Gastroesophageal sphincter (tissue), 4 donors: ENCODE measurements around the gene ZNF32. TPM values are rescaled to one million over a fixed set of nuclear protein-coding genes. Genes with fewer than 3 reads are reported as not detected.
"Not testable (repeated sequence)": the region's sequence is repeated elsewhere in the genome, so short reads cannot be mapped to it uniquely, and the experiment has no call there.

ENCODE experiments used
- ATAC-seq: fragments of 150-250 bp; one replicate; pipeline ENCODE4 v1.9.1; 2016; ENCODE audit warnings: mild to moderate bottlenecking, moderate library complexity
- H3K27ac ChIP-seq, 4 donors: fragments of 200-600 bp; sonication (generic) in 3 of 4; 1 replicate in 3 of 4; 2 replicates in 1 of 4; pipeline ENCODE4 v1.5.1; 2016 to 2019
- H3K27me3 ChIP-seq: fragments of 200-600 bp; sonication (generic); one replicate; pipeline ENCODE4 v1.5.1; 2019
- H3K36me3 ChIP-seq, 2 donors: fragments of 200-600 bp; sonication (generic); one replicate each; pipeline ENCODE4 v1.5.1; 2019; ENCODE audit warnings: control low read depth in 1 of 2
- H3K4me1 ChIP-seq, 3 donors: fragments of 200-600 bp; sonication (generic); 1 replicate in 2 of 3; 2 replicates in 1 of 3; pipeline ENCODE4 v1.5.1; 2016 to 2019; ENCODE audit warnings: control low read depth in 2 of 3
- H3K4me3 ChIP-seq, 2 donors: fragments of 200-600 bp; sonication (generic); one replicate each; pipeline ENCODE4 v1.5.1; 2019; ENCODE audit warnings: mild to moderate bottlenecking in 1 of 2, moderate library complexity in 1 of 2
- H3K9me3 ChIP-seq, 3 donors: fragments of 200-600 bp; sonication (generic); one replicate each; pipeline ENCODE4 v1.5.1; 2017 to 2019; ENCODE audit warnings: control low read depth in 2 of 3
- EP300 ChIP-seq: sonication (generic); formaldehyde crosslinking; IDR thresholded peaks from one replicate; pipeline ENCODE4 v1.6.1; 2017; ENCODE audit warnings: antibody characterized with exemption, mild to moderate bottlenecking
- POLR2A ChIP-seq, 2 donors: fragments of 450-650 bp; IDR thresholded peaks; one replicate each; pipeline ENCODE4 v1.6.1; 2017; ENCODE audit warnings: antibody characterized with exemption in 2 of 2, mild to moderate bottlenecking in 2 of 2, moderate library complexity in 1 of 2
- POLR2AphosphoS5 ChIP-seq: sonication (generic); formaldehyde crosslinking; IDR thresholded peaks from one replicate; pipeline ENCODE4 v1.6.1; 2017; ENCODE audit warnings: antibody characterized with exemption
- WGBS, 2 donors: methylation state at CpG; one replicate each; pipeline ENCODE4 v1.1.5; 2018; ENCODE audit warnings: low coverage in 1 of 2; 5-methylcytosine and 5-hydroxymethylcytosine counted together
- total RNA-seq, 4 donors: library from RNA; depleted of rRNA; stranded (reverse); fragments of >200 nt; gene quantifications; one replicate each; pipeline ENCODE4 v1.1.0, GENCODE V29; 2016
- TF ChIP-seq, protein P1 (sequence below), 4 experiments: fragments of 200-600 bp in 2 of 4; fragments of 450-650 bp in 2 of 4; sonication (generic) in 1 of 4; IDR thresholded peaks; one replicate each; pipeline ENCODE4 v1.5.1; 2017 to 2019; ENCODE audit warnings: antibody characterized with exemption in 4 of 4, mild to moderate bottlenecking in 2 of 4, moderate library complexity in 2 of 4

ZNF32 gene
- total RNA-seq, 4 donors from 2014 or later = 45.8 to 59.8 (median 53.8) TPM

DNA sequence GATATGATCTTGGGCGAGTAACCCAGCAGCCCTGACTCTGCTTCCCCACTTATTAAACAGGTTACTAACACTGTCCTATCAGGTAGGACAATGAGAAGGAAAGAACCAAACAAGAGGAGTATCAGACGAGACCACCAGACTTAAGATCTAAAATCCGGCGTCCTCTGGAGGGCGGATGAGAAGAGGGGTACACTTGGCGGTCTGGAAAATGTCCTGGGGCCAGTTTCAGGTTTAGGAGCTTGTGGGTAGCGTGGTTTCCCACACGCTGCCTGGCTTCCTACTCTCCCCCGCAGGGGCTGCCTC is 635 bp downstream of the ZNF32 start:
- peak overlapping the region; percentile 5 to 89 (median 84) for H3K27ac ChIP-seq
- peak overlapping the region; percentile 57 to 86 for H3K4me3 ChIP-seq
- H3K27me3 ChIP-seq = peaks cover 3% of the 10 kb centered on the region
- peaks cover 0 to 46% (median 6%) of the 10 kb centered on the region in 3 donors for H3K9me3 ChIP-seq
- 73 to 100% methylated on average over 1 to 4 of the region's 9 CpGs for WGBS, 2 donors
- H3K4me1 ChIP-seq = peaks cover 0 to 20% (median 0%) of the 10 kb centered on the region in 3 donors
- TF ChIP-seq POLR2AphosphoS5 (no peak), EP300 (no peak), POLR2A (IDR thresholded peaks at IDR 0.05) (no peak)
- TF ChIP-seq, protein P1, sequence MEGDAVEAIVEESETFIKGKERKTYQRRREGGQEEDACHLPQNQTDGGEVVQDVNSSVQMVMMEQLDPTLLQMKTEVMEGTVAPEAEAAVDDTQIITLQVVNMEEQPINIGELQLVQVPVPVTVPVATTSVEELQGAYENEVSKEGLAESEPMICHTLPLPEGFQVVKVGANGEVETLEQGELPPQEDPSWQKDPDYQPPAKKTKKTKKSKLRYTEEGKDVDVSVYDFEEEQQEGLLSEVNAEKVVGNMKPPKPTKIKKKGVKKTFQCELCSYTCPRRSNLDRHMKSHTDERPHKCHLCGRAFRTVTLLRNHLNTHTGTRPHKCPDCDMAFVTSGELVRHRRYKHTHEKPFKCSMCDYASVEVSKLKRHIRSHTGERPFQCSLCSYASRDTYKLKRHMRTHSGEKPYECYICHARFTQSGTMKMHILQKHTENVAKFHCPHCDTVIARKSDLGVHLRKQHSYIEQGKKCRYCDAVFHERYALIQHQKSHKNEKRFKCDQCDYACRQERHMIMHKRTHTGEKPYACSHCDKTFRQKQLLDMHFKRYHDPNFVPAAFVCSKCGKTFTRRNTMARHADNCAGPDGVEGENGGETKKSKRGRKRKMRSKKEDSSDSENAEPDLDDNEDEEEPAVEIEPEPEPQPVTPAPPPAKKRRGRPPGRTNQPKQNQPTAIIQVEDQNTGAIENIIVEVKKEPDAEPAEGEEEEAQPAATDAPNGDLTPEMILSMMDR (IDR thresholded peaks at IDR 0.05) = no peak
- H3K36me3 ChIP-seq = peaks cover 16 to 39% of the 10 kb centered on the region in 2 donors
- no peak for ATAC-seq

DNA sequence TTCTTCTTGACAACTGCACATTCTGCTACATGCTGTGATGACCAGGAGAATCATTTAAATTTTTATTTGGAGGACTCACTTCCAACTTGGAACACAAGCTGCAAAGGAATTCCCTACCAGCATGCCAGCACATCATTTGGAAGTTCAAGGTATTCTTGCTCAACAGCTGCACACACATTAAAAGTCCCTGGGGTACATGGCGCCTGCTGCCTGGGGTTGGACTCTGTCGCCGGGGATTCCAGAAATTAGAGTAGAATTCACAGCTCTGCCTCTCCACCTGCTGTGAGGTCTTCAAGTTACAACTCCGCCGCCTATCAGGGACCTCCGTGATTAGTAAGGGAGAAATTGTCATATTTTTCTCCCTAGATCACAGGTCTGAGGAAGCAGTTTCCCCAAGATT is 1.1 kb downstream of the ZNF32 start:
- 95% methylated on average over 6 of the region's 6 CpGs; no CpG with 5 or more reads in 1 of the 2 donors for WGBS, 2 donors

DNA sequence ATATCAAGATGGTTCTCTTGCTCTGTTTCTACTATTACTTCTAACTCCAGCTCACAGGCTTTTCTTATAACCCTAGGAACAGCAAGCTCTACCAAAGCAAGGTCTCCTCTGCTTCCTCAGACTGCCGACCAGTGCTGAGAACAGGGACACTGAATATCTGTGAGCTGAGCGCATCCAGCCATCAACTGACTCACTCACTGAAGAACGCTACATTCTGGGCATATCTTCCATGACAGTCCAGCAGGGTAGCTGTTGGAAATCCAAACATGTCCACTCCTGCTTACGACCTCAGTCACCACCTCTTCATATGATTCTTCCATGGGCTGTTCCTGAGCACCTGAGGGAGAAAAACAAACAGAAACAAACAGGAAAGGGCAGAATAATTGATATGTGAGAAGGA is 2.8 kb downstream of the ZNF32 start:
- peaks cover 0 to 68% (median 6%) of the 10 kb centered on the region in 3 donors for H3K9me3 ChIP-seq

More for the DNA sequence above, 1.1 kb downstream of the ZNF32 start:
- H3K4me3 ChIP-seq = peak overlapping the region; percentile 57 to 86
- H3K36me3 ChIP-seq = peaks cover 17 to 44% of the 10 kb centered on the region in 2 donors
- no peaks in the 10 kb centered on the region for H3K27me3 ChIP-seq
- no peak for ATAC-seq
- peaks cover 0 to 51% (median 6%) of the 10 kb centered on the region in 3 donors for H3K9me3 ChIP-seq
- no peak for TF ChIP-seq EP300
- TF ChIP-seq, protein P1 (IDR thresholded peaks at IDR 0.05) = no peak
- no peak for TF ChIP-seq POLR2A (IDR thresholded peaks at IDR 0.05)
- TF ChIP-seq POLR2AphosphoS5 = no peak
- H3K4me1 ChIP-seq = peaks cover 0 to 20% (median 0%) of the 10 kb centered on the region in 3 donors
- H3K27ac ChIP-seq = no peak overlapping the region

DNA sequence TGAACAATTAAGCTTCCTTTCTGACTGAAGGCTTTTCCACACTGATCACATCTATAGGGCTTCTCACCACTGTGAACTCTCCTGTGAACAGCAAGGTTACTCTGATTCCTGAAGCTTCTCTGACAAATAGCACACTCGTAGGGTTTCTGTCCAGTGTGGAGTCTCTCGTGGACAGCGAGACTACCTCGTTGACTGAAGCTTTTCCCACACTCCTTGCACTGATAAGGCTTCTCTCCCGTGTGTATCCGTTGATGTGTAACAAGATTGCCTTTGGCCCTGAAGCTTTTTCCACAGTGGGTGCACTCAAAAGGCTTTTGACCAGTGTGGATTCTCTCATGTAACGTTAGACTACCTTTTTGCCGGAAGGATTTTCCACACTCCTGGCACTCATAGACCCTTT is 4.4 kb downstream of the ZNF32 start:
- H3K27ac ChIP-seq = no peak overlapping the region
- WGBS, 2 donors = 92 to 99% methylated on average over 4 to 8 of the region's 8 CpGs
- H3K4me3 ChIP-seq = no peak overlapping the region
- ATAC-seq = no peak
- H3K4me1 ChIP-seq = peaks cover 0 to 12% (median 0%) of the 10 kb centered on the region in 3 donors
- no peaks in the 10 kb centered on the region for H3K27me3 ChIP-seq
- TF ChIP-seq POLR2A (IDR thresholded peaks at IDR 0.05) = no peak
- TF ChIP-seq POLR2AphosphoS5 = no peak
- peaks cover 17 to 51% of the 10 kb centered on the region in 2 donors for H3K36me3 ChIP-seq
- peaks cover 0 to 84% (median 6%) of the 10 kb centered on the region in 3 donors for H3K9me3 ChIP-seq

More for the DNA sequence above, 2.8 kb downstream of the ZNF32 start:
- Histone ChIP-seq H3K4me3 (no peak overlapping the region), H3K27ac (no peak overlapping the region), H3K36me3 (peaks cover 17 to 51% of the 10 kb centered on the region in 2 donors), H3K27me3 (no peaks in the 10 kb centered on the region), H3K4me1 (peaks cover 0 to 20% (median 0%) of the 10 kb centered on the region in 3 donors)
- no peak for ATAC-seq
- no peak for TF ChIP-seq POLR2A (IDR thresholded peaks at IDR 0.05)
- no peak for TF ChIP-seq POLR2AphosphoS5
- TF ChIP-seq, protein P1 (IDR thresholded peaks at IDR 0.05) = no peak
- no peak for TF ChIP-seq EP300
- 100% methylated on average over 2 of the region's 4 CpGs; no CpG with 5 or more reads in 1 of the 2 donors for WGBS, 2 donors

DNA sequence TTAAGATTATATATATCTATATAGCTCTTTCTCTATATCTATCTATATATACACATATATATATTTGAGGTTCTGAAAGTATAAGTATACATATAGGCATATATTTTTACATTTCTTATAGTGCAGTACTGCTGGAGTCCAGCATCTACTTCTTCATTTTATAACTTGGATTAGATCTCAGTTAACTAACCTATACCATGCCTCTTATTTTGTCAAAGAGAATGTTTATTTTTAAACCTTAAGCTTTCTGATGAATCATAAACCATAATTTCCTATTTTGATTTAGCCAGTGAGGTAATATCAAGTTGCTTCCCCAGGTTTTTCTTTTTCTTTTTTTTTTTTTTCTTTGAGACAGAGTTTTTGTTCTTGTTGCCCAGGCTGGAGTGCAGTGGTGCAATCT is 8.1 kb downstream of the ZNF32 start:
- Histone ChIP-seq H3K4me3 (no peak overlapping the region), H3K9me3 (peaks cover 0 to 93% (median 6%) of the 10 kb centered on the region in 3 donors), H3K36me3 (peaks cover 17 to 37% of the 10 kb centered on the region in 2 donors), H3K27me3 (no peaks in the 10 kb centered on the region), H3K27ac (no peak overlapping the region), H3K4me1 (no peaks in the 10 kb centered on the region)
- ATAC-seq = no peak
- TF ChIP-seq, protein P1 (IDR thresholded peaks at IDR 0.05) = no peak
- no peak for TF ChIP-seq POLR2AphosphoS5
- TF ChIP-seq POLR2A (IDR thresholded peaks at IDR 0.05) = no peak
- no peak for TF ChIP-seq EP300

DNA sequence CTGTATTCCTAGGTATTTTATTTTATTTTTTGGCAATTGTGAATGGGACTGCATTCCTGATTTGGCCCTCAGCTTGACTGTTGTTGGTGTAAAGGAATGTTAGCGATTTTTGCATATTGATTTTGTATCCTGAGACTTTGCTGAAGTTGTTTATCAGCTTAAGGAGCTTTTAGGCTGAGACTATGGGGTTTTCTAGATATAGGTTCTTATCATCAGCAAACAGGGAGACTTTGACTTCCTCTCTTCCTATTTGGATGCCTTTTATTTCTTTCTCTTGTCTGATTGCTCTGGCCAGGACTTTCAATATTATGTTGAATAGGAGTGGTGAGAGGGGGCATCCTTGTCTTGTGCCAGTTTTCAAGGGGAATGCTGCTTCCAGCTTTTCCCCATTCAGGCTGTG is 12.9 kb downstream of the ZNF32 start:
- WGBS, 2 donors = 54 to 100% methylated on average over 1 of the region's 1 CpG
- not testable (repeated sequence) for H3K36me3 ChIP-seq, H3K27me3 ChIP-seq, H3K27ac ChIP-seq, H3K4me1 ChIP-seq, ATAC-seq, H3K4me3 ChIP-seq
- H3K9me3 ChIP-seq = peaks cover 0 to 74% (median 0%) of the 10 kb centered on the region in 3 donors
